NCI-H187 (cell line): ENCODE data around the gene AJM1.
"Not testable (repeated sequence)": the region's sequence is repeated elsewhere in the genome, so short reads cannot be mapped to it uniquely, and the experiment has no call there.

Experiments
- DNase-seq, 2 experiments: peaks; one replicate each; lab custom pipeline; 2025; lab: John Stamatoyannopoulos, UW

Gene AJM1

GRCh38 chr9:136856541-136857141 lies 14.4 kb downstream of the AJM1 start:
- DNase-seq, result no peak

- DNase-seq, result no peak
Observed at GRCh38 chr9:136857166-136857565, 14.9 kb downstream of the AJM1 start.

- no peak for DNase-seq
Observed at GRCh38 chr9:136857581-136858412, 15.5 kb downstream of the AJM1 start.

- no peak for DNase-seq
Observed at GRCh38 chr9:136858452-136858843, 16.2 kb downstream of the AJM1 start.

- no peak for DNase-seq
Observed at GRCh38 chr9:136858844-136859757, 16.8 kb downstream of the AJM1 start.

- DNase-seq, result no peak
Observed at GRCh38 chr9:136860529-136860928, 18.3 kb downstream of the AJM1 start.

- DNase-seq, result no peak
Observed at GRCh38 chr9:136860933-136861873, 18.9 kb downstream of the AJM1 start.

GRCh38 chr9:136861874-136862457 lies 19.7 kb downstream of the AJM1 start:
- no peak for DNase-seq

GRCh38 chr9:136862849-136863622 lies 20.8 kb downstream of the AJM1 start:
- no peak for DNase-seq

GRCh38 chr9:136863623-136864273 lies 21.5 kb downstream of the AJM1 start:
- DNase-seq, result no peak

GRCh38 chr9:136865041-136865767 lies 22.9 kb downstream of the AJM1 start:
- DNase-seq, result no peak

GRCh38 chr9:136865768-136866103 lies 23.5 kb downstream of the AJM1 start:
- DNase-seq, result no peak

- not testable (repeated sequence) for DNase-seq
Observed at GRCh38 chr9:136866898-136867421, 24.7 kb downstream of the AJM1 start.

GRCh38 chr9:136867480-136867879 lies 25.2 kb downstream of the AJM1 start:
- DNase-seq, result no peak

GRCh38 chr9:136867917-136868316 lies 25.6 kb downstream of the AJM1 start:
- no peak for DNase-seq

- DNase-seq, result no peak
Observed at GRCh38 chr9:136868644-136869043, 26.4 kb downstream of the AJM1 start.

- DNase-seq, result not testable (repeated sequence)
Observed at GRCh38 chr9:136869611-136870010, 27.3 kb downstream of the AJM1 start.

GRCh38 chr9:136875155-136875554 lies 32.9 kb downstream of the AJM1 start:
- DNase-seq, result no peak

- no peak for DNase-seq
Observed at GRCh38 chr9:136876476-136876875, 34.2 kb downstream of the AJM1 start.
